Nephron (organoid): ENCODE measurements around the gene ANKRD13B.

Source experiments
- H3K27ac Mint-ChIP-seq, 3 experiments: 2 replicates each; pipeline ENCODE4 v1.8.0; 2020; ENCODE audit warnings: mixed read lengths in 3 of 3, mild to moderate bottlenecking in 2 of 3, moderate library complexity in 1 of 3
- H3K27me3 Mint-ChIP-seq: 2 replicates; pipeline ENCODE4 v1.8.0; 2021; ENCODE audit warnings: low read depth, mild to moderate bottlenecking, moderate library complexity, mixed read lengths
- H3K36me3 Mint-ChIP-seq: 2 replicates; pipeline ENCODE4 v1.8.0; 2020; ENCODE audit warnings: low read depth, mixed read lengths
- H3K4me1 Mint-ChIP-seq: 2 replicates; pipeline ENCODE4 v1.8.0; 2020; ENCODE audit warnings: mixed read lengths
- H3K4me3 Mint-ChIP-seq, 3 experiments: 2 replicates each; pipeline ENCODE4 v1.8.0; 2020; ENCODE audit warnings: mild to moderate bottlenecking in 3 of 3, mixed read lengths in 3 of 3, moderate library complexity in 2 of 3
- H3K9me3 Mint-ChIP-seq: 2 replicates; pipeline ENCODE4 v1.8.0; 2020; ENCODE audit warnings: mixed read lengths
- TF ChIP-seq, protein P1 (sequence below), 3 experiments: fragments of 200-600 bp; sonication (generic); IDR thresholded peaks; one replicate each; pipeline ENCODE4 v1.5.0; 2021; ENCODE audit warnings: antibody characterized with exemption in 3 of 3; ENCODE audit not compliant: unreplicated experiment in 3 of 3

The ANKRD13B gene

DNA sequence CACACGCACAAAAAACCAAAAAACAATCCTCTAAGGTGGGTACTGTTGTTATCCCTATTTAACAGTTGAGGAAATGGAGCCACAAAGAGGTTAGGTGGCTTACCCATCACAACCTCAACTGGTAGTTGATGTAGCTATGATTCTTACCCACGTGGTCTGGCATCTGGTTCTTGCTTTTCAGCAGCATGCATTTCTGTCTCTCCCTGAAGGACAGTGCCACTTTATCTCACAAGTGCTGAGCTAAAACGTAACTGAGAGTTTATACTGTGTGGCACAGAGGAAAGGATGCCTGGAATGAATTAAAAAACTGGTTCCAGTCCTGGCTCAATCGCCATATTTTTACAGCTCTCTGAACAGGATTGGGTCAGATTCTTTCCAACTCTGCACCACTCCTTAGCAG is 31.7 kb downstream of the ANKRD13B start:
- H3K4me1 Mint-ChIP-seq, result peaks cover 9% of the 10 kb centered on the region
- H3K4me3 Mint-ChIP-seq, result no peak overlapping the region
- no peak overlapping the region for H3K27ac Mint-ChIP-seq
- no peaks in the 10 kb centered on the region for H3K9me3 Mint-ChIP-seq
- H3K27me3 Mint-ChIP-seq, result peaks cover 44% of the 10 kb centered on the region
- H3K36me3 Mint-ChIP-seq, result peaks cover 5% of the 10 kb centered on the region
- TF ChIP-seq, protein P1, sequence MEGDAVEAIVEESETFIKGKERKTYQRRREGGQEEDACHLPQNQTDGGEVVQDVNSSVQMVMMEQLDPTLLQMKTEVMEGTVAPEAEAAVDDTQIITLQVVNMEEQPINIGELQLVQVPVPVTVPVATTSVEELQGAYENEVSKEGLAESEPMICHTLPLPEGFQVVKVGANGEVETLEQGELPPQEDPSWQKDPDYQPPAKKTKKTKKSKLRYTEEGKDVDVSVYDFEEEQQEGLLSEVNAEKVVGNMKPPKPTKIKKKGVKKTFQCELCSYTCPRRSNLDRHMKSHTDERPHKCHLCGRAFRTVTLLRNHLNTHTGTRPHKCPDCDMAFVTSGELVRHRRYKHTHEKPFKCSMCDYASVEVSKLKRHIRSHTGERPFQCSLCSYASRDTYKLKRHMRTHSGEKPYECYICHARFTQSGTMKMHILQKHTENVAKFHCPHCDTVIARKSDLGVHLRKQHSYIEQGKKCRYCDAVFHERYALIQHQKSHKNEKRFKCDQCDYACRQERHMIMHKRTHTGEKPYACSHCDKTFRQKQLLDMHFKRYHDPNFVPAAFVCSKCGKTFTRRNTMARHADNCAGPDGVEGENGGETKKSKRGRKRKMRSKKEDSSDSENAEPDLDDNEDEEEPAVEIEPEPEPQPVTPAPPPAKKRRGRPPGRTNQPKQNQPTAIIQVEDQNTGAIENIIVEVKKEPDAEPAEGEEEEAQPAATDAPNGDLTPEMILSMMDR (IDR thresholded peaks at IDR 0.05; ENCODE audit: unreplicated experiment in 3 of 3), result no peak

DNA sequence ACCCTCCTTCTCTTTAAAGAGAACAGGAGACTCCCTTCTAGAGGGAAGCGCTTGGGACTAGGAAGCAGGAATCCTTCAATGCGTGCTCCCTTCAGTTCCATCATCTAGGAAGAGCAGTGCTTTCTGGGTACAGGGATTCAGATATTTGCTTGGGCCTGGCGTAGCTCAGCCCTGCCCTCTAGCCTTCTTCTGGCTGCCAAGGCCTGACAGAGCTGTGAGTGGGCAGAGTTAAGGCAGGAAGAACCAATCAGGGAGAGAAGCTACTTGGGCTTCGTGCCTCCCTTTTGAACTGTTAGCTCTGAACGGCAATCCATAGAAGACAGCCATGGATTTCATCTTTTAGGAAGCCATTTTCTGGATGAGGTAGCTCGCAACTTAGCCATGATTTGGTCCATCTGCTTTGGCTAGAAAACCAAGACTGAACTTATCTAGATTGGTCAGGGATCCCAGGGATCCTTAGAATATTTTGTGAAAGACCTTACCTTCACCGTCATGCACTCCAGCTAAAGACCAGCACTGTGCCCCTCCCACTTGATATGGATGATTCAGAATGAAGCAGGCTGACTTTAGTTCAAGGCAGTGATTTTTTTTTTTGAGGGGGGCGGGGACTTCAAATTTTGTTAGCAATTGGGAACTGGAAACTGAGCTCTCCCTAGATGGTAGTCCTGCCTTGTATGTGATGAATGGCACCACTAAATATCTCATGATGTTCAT is 32.3 kb downstream of the ANKRD13B start:
- H3K4me3 Mint-ChIP-seq, result no peak overlapping the region
- H3K36me3 Mint-ChIP-seq, result peaks cover 5% of the 10 kb centered on the region
- H3K27me3 Mint-ChIP-seq, result peaks cover 38% of the 10 kb centered on the region
- no peak overlapping the region for H3K27ac Mint-ChIP-seq
- no peaks in the 10 kb centered on the region for H3K9me3 Mint-ChIP-seq
- peaks cover 4% of the 10 kb centered on the region for H3K4me1 Mint-ChIP-seq
- TF ChIP-seq, protein P1 (IDR thresholded peaks at IDR 0.05; ENCODE audit: unreplicated experiment in 3 of 3), result no peak

DNA sequence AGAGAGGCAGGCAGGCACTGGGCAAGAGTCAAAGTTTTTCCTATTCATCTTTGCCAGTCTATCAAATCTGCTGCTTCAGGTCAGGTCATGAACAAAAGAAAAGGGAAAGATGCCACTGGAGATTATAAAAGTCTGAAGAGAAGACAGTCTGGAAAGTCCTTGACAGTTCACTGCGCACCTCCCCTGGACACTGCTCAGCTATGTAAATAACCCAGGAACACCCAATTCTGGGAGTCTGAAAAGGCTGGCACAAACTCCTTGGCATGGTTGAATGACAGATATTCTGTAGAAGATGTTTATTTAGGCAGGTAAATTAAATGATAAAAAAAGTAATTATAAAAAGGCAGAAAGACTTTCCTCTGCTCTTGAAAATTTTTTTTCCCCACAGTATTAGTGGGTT is 35.0 kb downstream of the ANKRD13B start:
- no peaks in the 10 kb centered on the region for H3K9me3 Mint-ChIP-seq
- peaks cover 17% of the 10 kb centered on the region for H3K27me3 Mint-ChIP-seq
- no peaks in the 10 kb centered on the region for H3K4me1 Mint-ChIP-seq
- H3K36me3 Mint-ChIP-seq, result peaks cover 20% of the 10 kb centered on the region
- H3K27ac Mint-ChIP-seq, result no peak overlapping the region
- no peak overlapping the region for H3K4me3 Mint-ChIP-seq
- TF ChIP-seq, protein P1 (IDR thresholded peaks at IDR 0.05; ENCODE audit: unreplicated experiment in 3 of 3), result no peak

DNA sequence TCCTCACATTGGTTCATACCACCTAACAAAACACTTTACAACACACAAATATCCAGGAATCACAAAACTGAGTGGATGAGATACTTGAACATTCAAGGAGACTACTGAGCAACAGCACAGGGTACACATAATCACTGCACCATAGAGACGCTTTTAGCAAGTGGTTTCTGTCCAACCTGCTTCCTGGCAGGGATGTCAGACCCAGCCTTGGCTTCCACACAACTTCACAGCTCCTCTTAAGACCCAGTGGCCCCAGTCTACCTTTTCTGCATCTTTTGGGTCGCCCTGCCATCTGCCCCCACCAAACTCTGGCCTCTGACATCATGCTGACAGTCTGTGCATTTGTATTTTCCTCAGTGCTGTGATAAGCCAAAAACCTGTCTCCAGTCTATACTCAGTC is 35.7 kb downstream of the ANKRD13B start:
- Mint-ChIP-seq H3K9me3 (no peaks in the 10 kb centered on the region), H3K36me3 (peaks cover 20% of the 10 kb centered on the region), H3K4me1 (no peaks in the 10 kb centered on the region), H3K27me3 (peaks cover 13% of the 10 kb centered on the region), H3K4me3 (no peak overlapping the region), H3K27ac (no peak overlapping the region)
- TF ChIP-seq, protein P1 (IDR thresholded peaks at IDR 0.05; ENCODE audit: unreplicated experiment in 3 of 3), result no peak

DNA sequence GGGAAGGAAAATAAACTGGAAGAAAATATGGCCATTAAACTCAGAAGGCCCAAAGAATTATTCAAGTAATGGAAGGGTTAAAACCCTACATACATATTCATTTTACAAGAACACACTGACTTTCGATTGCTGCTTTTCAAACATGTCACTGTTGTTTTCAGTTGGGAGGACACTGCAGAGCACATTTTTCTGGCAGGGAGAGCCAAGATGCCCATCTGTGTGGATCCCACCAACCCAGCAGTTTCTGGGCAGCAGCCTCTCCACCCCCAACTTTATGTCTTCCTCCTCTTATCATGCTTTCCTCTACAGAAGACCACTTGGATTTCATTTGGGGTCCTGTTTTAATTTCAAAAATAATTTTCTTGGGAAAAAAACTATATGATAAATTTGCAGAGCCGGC is 36.9 kb downstream of the ANKRD13B start:
- Mint-ChIP-seq H3K27me3 (peaks cover 6% of the 10 kb centered on the region), H3K4me3 (no peak overlapping the region), H3K9me3 (no peaks in the 10 kb centered on the region), H3K27ac (no peak overlapping the region), H3K36me3 (peaks cover 25% of the 10 kb centered on the region), H3K4me1 (no peaks in the 10 kb centered on the region)
- TF ChIP-seq, protein P1 (IDR thresholded peaks at IDR 0.05; ENCODE audit: unreplicated experiment in 3 of 3), result no peak

DNA sequence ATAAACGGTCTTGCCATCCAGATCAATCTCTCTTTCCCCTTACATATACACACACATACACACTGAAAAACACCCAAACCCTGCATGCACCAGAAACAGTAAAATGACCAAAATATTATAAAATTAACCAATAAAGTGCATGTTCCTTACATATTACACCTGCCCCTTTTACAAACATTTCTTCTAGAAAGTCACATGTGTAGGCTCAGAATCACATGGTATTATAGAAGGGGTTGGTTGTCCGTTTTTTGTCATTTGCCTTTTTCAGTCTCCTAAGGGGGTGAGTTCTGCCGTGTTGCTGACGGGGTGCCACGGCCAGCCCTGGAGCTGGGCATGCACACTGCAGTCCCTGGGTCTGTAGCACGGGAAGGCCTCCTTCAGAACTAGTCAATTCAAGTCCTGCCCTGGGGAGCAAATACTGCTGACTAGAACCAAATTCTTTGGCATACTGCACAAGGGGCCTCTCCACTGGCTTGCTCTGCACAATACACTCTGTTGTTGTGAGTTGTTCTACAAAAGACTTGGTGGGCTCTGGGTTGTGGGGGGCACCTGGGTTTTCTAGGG is 37.8 kb downstream of the ANKRD13B start:
- TF ChIP-seq, protein P1 (IDR thresholded peaks at IDR 0.05; ENCODE audit: unreplicated experiment in 3 of 3), result no peak
- no peaks in the 10 kb centered on the region for H3K4me1 Mint-ChIP-seq
- peaks cover 6% of the 10 kb centered on the region for H3K27me3 Mint-ChIP-seq
- H3K27ac Mint-ChIP-seq, result no peak overlapping the region
- no peaks in the 10 kb centered on the region for H3K9me3 Mint-ChIP-seq
- peaks cover 32% of the 10 kb centered on the region for H3K36me3 Mint-ChIP-seq
- no peak overlapping the region for H3K4me3 Mint-ChIP-seq
